ENCODE measurements around the gene TRIM28. TPM values are rescaled to one million over a fixed set of nuclear protein-coding genes. Genes with fewer than 3 reads are reported as not detected.
A peak's percentile ranks its signal among the peaks of the same experiment; 100 is the strongest.

Gene TRIM28
- total and polyA plus RNA-seq, 5 donors from 2014 or later: 34.5 to 379 (median 50.2) TPM

DNA sequence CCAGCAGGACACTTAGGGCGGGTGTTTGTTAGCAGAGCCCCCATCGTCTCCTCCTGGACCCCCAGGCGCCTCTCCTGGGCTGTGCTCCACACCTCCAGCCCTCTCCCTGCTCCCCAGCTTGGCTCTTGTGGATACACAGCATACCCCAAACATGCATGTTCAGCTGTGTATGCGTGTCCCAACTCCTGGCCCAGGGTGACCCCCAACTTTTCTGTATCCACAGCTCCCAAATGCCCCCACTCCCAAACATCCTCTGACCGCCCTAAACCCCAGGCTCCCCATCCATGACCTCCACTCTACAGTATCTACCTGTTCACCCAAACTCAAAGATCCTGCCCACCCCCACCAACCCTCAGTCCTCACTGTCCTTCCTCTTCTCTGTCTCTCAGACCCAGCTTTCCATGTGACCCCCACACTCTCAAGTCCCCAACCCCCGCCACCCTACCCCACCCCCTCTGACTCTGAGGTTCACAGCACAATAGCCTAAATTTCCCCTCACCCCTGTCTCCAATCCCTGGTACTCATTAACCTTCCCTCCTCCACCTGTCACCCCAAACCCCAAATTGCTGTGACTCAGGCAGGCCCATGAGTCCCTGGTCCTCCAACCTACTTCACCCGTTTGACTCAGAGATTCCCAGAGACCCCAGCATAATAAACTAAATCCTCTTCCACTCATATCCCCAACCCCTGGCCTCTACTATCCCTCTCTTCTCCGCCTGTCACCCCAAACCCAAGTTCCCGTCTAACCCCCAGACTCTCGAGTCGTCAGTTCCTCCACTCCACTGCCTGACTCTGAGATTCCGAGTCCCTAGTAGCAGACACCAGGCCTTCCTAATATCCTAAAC is 13.6 kb downstream of the TRIM28 start:
- Mint-ChIP-seq H3K9me3 (peaks cover 0 to 2% (median 0%) of the 10 kb centered on the region in 7 donors), H3K36me3 (peaks cover 21% of the 10 kb centered on the region), H3K4me1 (peaks cover 0 to 83% (median 45%) of the 10 kb centered on the region in 4 donors), H3K27me3 (no peaks in the 10 kb centered on the region), H3K4me3 (peak overlapping the region; percentile 89 to 97 (median 96)), H3K27ac (peak overlapping the region; percentile 92 to 98 (median 94))
- DNase-seq (no peak), ATAC-seq (ENCODE audit: low read depth in 2 of 2) (no peak)
- peak overlapping the region; percentile 93 for H3K27ac ChIP-seq (ENCODE audit: insufficient read depth, low read length, poor library complexity, severe bottlenecking)
- H3K9me3 ChIP-seq (ENCODE audit: control insufficient read depth in 2 of 2, low read length in 2 of 2): no peaks in the 10 kb centered on the region
- peak overlapping the region; percentile 81 for H3K4me3 ChIP-seq (ENCODE audit: low read depth, low read length)
- peaks cover 15% of the 10 kb centered on the region for H3K36me3 ChIP-seq (ENCODE audit: control insufficient read depth, insufficient read depth, low read length)
- H3K4me1 ChIP-seq (ENCODE audit: control insufficient read depth, insufficient read depth, low read length, poor library complexity, severe bottlenecking): peaks cover 66% of the 10 kb centered on the region
- H3K27me3 ChIP-seq (ENCODE audit: control insufficient read depth, insufficient read depth, low read length): no peaks in the 10 kb centered on the region

DNA sequence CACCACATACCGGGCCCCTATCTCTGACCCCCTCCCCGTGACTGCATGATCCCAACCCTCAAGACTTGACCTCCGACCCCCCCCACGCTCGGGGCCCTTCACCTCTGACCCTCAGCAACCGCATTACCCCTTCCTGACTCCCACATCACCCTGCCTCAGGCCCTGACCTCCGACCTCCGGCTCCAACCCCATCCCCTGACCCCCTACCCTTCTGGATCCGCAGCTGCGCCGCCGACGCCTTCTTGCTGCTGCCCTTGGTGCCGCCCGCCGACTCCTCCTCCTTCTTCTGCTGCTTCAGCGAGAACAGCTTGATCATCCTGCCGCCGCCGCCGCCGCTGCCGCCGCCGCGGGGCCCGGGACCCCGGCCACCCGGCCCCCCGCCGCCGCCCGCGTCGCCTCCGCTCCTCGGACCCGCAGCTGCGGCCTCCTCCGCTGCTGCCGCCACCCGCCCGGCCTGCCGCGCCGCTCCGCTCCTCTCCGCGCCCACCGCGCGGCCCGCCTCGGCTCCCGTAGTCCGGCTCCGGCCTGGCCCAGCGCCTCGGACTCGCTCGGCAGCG is 14.3 kb downstream of the TRIM28 start, which contains the start of gene UBE2M:
TSS of gene UBE2M (minus strand) at position 546 of the 557 bp plus-strand sequence. CDS start at position 316, 230 bp downstream.
- Histone ChIP-seq H3K27ac (ENCODE audit: insufficient read depth, low read length, poor library complexity, severe bottlenecking) (peak within 1 kb of the TSS; percentile 93), H3K36me3 (ENCODE audit: control insufficient read depth, insufficient read depth, low read length) (peaks cover 10% of the 10 kb centered on the region), H3K9me3 (ENCODE audit: control insufficient read depth in 2 of 2, low read length in 2 of 2) (no peaks in the 10 kb centered on the region), H3K4me3 (ENCODE audit: low read depth, low read length) (peak within 1 kb of the TSS; percentile 82), H3K4me1 (ENCODE audit: control insufficient read depth, insufficient read depth, low read length, poor library complexity, severe bottlenecking) (peaks cover 73% of the 10 kb centered on the region), H3K27me3 (ENCODE audit: control insufficient read depth, insufficient read depth, low read length) (no peaks in the 10 kb centered on the region)
- Mint-ChIP-seq H3K27me3 (no peaks in the 10 kb centered on the region), H3K4me3 (peak within 1 kb of the TSS; percentile 96 to 97 (median 97)), H3K36me3 (peaks cover 15% of the 10 kb centered on the region), H3K27ac (peak within 1 kb of the TSS; percentile 98 to 99 (median 98)), H3K4me1 (peaks cover 0 to 81% (median 40%) of the 10 kb centered on the region in 4 donors), H3K9me3 (peaks cover 0 to 4% (median 0%) of the 10 kb centered on the region in 7 donors)
- DNase-seq (peak; percentile 53 to 68 (median 63)), ATAC-seq (ENCODE audit: low read depth in 2 of 2) (peak in 1 of 2 donors; percentile 11)

DNA sequence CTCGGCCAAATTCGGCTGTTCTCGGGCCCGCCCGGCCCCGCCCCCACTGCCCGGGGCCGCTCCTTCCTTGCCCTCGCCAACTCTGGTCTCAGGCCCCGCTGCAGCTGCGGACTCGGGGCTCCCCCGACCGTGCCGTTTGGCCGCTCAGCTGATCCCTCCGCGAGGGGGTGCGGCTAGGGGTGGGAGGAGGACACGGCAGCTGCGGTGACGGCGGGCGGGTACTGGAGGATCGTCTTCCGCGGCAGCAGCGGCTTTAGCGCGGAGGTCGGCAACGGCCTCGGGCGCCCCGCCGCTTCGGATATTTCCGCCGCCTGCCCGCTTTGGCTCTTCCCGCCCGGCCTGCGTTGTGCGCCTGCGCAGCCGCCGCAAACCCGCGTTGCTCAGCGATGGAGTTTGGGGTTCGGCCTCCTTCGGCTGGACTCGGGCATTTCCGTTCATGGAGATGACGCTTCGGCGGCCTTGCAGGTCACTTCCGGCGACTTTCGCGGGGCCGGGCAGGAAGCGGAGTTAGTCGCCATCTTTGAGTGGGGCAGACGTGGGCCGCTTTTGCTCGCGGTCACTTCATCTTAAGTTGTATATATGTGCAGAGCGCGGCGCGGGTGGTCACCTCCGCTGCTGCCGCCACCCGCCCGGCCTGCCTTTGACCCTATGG is 14.9 kb downstream of the TRIM28 start:
- H3K36me3 ChIP-seq (ENCODE audit: control insufficient read depth, insufficient read depth, low read length): peaks cover 10% of the 10 kb centered on the region
- H3K4me1 Mint-ChIP-seq: peaks cover 0 to 84% (median 42%) of the 10 kb centered on the region in 4 donors
- peaks cover 74% of the 10 kb centered on the region for H3K4me1 ChIP-seq (ENCODE audit: control insufficient read depth, insufficient read depth, low read length, poor library complexity, severe bottlenecking)
- H3K4me3 Mint-ChIP-seq: peak overlapping the region; percentile 96 to 97 (median 97)
- peak; percentile 99 to 100 (median 100) for DNase-seq
- H3K36me3 Mint-ChIP-seq: peaks cover 12% of the 10 kb centered on the region
- peaks cover 0 to 6% (median 0%) of the 10 kb centered on the region in 7 donors for H3K9me3 Mint-ChIP-seq
- ATAC-seq (ENCODE audit: low read depth in 2 of 2): peak; percentile 67 to 75
- H3K27me3 ChIP-seq (ENCODE audit: control insufficient read depth, insufficient read depth, low read length): no peaks in the 10 kb centered on the region
- peak overlapping the region; percentile 93 for H3K27ac ChIP-seq (ENCODE audit: insufficient read depth, low read length, poor library complexity, severe bottlenecking)
- H3K27me3 Mint-ChIP-seq: no peaks in the 10 kb centered on the region
- no peaks in the 10 kb centered on the region for H3K9me3 ChIP-seq (ENCODE audit: control insufficient read depth in 2 of 2, low read length in 2 of 2)
- peak overlapping the region; percentile 98 to 99 (median 98) for H3K27ac Mint-ChIP-seq
- peak overlapping the region; percentile 82 for H3K4me3 ChIP-seq (ENCODE audit: low read depth, low read length)

DNA sequence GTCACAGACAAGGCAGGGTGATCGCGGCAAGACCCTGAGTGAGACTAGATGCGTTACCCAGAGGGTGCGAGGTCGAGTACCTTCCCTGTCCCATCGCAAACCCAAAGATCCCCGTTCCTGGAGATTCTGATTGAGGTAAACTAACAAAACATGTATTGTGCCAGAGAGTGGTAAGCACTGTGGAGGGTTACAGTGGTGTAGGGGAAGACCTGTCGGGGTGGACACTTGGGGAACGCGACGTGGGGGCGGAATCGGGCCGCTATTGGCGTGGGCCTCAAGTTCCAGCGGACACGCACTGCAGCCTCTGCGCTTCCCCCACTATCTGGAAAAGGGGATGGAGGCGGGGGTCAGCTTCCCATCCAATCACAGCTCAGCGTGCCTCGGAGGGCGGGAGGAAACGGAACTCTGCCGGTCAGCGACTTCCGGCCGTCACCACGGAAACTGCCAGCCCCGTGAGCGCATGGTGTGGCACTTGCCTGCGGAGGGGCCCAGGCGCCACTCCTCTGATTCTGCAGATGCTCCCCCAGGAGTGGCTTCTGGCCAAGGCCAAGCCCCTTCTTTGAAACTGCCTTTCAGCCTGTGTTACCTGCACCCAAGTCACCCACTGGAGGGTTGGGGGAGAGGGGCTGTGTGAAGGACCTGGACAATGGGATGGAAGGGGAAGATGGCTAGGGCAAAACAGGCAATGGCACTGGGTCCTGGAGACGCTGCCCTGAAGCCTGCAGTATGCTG is 15.6 kb downstream of the TRIM28 start:
- Mint-ChIP-seq H3K9me3 (peaks cover 0 to 7% (median 0%) of the 10 kb centered on the region in 7 donors), H3K27ac (peak overlapping the region; percentile 98 to 99 (median 98)), H3K4me1 (peaks cover 0 to 82% (median 43%) of the 10 kb centered on the region in 4 donors), H3K36me3 (peaks cover 9% of the 10 kb centered on the region), H3K4me3 (peak overlapping the region; percentile 96 to 97 (median 97)), H3K27me3 (no peaks in the 10 kb centered on the region)
- no peaks in the 10 kb centered on the region for H3K27me3 ChIP-seq (ENCODE audit: control insufficient read depth, insufficient read depth, low read length)
- H3K9me3 ChIP-seq (ENCODE audit: control insufficient read depth in 2 of 2, low read length in 2 of 2): no peaks in the 10 kb centered on the region
- H3K4me3 ChIP-seq (ENCODE audit: low read depth, low read length): peak overlapping the region; percentile 82
- ATAC-seq (ENCODE audit: low read depth in 2 of 2) (no peak), DNase-seq (peak in 2 of 3 donors; percentile 47 to 75)
- peaks cover 67% of the 10 kb centered on the region for H3K4me1 ChIP-seq (ENCODE audit: control insufficient read depth, insufficient read depth, low read length, poor library complexity, severe bottlenecking)
- H3K27ac ChIP-seq (ENCODE audit: insufficient read depth, low read length, poor library complexity, severe bottlenecking): peak overlapping the region; percentile 93
- H3K36me3 ChIP-seq (ENCODE audit: control insufficient read depth, insufficient read depth, low read length): peaks cover 10% of the 10 kb centered on the region

GRCh38 chr19:58560007-58560887 is 16.4 kb downstream of the TRIM28 start:
- Histone ChIP-seq H3K27ac (ENCODE audit: insufficient read depth, low read length, poor library complexity, severe bottlenecking) (peak overlapping the region; percentile 93), H3K4me1 (ENCODE audit: control insufficient read depth, insufficient read depth, low read length, poor library complexity, severe bottlenecking) (peaks cover 62% of the 10 kb centered on the region), H3K4me3 (ENCODE audit: low read depth, low read length) (peak overlapping the region; percentile 82), H3K36me3 (ENCODE audit: control insufficient read depth, insufficient read depth, low read length) (peaks cover 10% of the 10 kb centered on the region), H3K9me3 (ENCODE audit: control insufficient read depth in 2 of 2, low read length in 2 of 2) (no peaks in the 10 kb centered on the region), H3K27me3 (ENCODE audit: control insufficient read depth, insufficient read depth, low read length) (no peaks in the 10 kb centered on the region)
- Mint-ChIP-seq H3K27ac (peak overlapping the region in 2 of 3 donors; percentile 98 to 99), H3K36me3 (peaks cover 9% of the 10 kb centered on the region), H3K27me3 (no peaks in the 10 kb centered on the region), H3K9me3 (peaks cover 0 to 6% (median 0%) of the 10 kb centered on the region in 7 donors), H3K4me3 (peak overlapping the region; percentile 96 to 97 (median 97)), H3K4me1 (peaks cover 0 to 75% (median 38%) of the 10 kb centered on the region in 4 donors)
- no peak for DNase-seq
- no peak for ATAC-seq (ENCODE audit: low read depth in 2 of 2)

DNA sequence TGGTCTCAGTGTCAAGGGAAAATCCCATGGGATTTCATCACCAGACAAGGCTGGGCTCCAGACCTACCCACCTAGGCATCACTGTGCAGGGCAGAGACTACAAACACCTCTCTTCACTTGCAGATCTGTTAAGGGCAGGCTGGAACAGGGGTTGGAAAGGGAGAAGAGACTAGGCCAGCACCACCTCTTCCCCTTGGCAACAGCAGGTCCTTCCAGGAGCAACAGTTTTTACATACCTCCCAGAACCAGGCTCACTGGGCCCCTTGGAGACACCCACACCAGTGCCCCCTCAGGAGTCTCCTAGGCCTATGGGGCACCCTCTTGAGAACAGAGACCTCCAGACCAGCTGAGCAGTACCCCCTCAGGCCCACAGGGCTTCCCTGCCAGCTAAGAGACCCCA is 17.1 kb downstream of the TRIM28 start:
- no peak overlapping the region for H3K4me3 ChIP-seq (ENCODE audit: low read depth, low read length)
- H3K27me3 ChIP-seq (ENCODE audit: control insufficient read depth, insufficient read depth, low read length): no peaks in the 10 kb centered on the region
- no peak for DNase-seq
- Mint-ChIP-seq H3K27me3 (no peaks in the 10 kb centered on the region), H3K9me3 (peaks cover 0 to 6% (median 0%) of the 10 kb centered on the region in 7 donors), H3K4me3 (peak overlapping the region; percentile 88 to 97 (median 96)), H3K36me3 (peaks cover 9% of the 10 kb centered on the region), H3K27ac (peak overlapping the region in 2 of 3 donors; percentile 74 to 98), H3K4me1 (peaks cover 0 to 69% (median 37%) of the 10 kb centered on the region in 4 donors)
- H3K27ac ChIP-seq (ENCODE audit: insufficient read depth, low read length, poor library complexity, severe bottlenecking): no peak overlapping the region
- H3K36me3 ChIP-seq (ENCODE audit: control insufficient read depth, insufficient read depth, low read length): peaks cover 10% of the 10 kb centered on the region
- H3K4me1 ChIP-seq (ENCODE audit: control insufficient read depth, insufficient read depth, low read length, poor library complexity, severe bottlenecking): peaks cover 56% of the 10 kb centered on the region
- no peaks in the 10 kb centered on the region for H3K9me3 ChIP-seq (ENCODE audit: control insufficient read depth in 2 of 2, low read length in 2 of 2)
- ATAC-seq (ENCODE audit: low read depth in 2 of 2): no peak
